GDM1 (cell line): ENCODE measurements around the gene SLC26A9.
"Not testable (repeated sequence)": the region's sequence is repeated elsewhere in the genome, so short reads cannot be mapped to it uniquely, and the experiment has no call there.

Experiments used
- DNase-seq: peaks from one replicate; lab custom pipeline; 2025; lab: John Stamatoyannopoulos, UW

The SLC26A9 gene

GRCh38 chr1:205889706-205890105 lies 53.5 kb downstream of the SLC26A9 start:
- DNase-seq, result not testable (repeated sequence)

- not testable (repeated sequence) for DNase-seq
Observed at GRCh38 chr1:205889006-205889405, 54.2 kb downstream of the SLC26A9 start.

- DNase-seq, result no peak
Observed at GRCh38 chr1:205883792-205884191, 59.5 kb downstream of the SLC26A9 start.

- no peak for DNase-seq
Observed at GRCh38 chr1:205880923-205881322, 62.3 kb downstream of the SLC26A9 start.

GRCh38 chr1:205879974-205880373 lies 63.3 kb downstream of the SLC26A9 start:
- DNase-seq, result no peak

- DNase-seq, result no peak
Observed at GRCh38 chr1:205878026-205878425, 65.2 kb downstream of the SLC26A9 start.

GRCh38 chr1:205873148-205873547 lies 70.1 kb downstream of the SLC26A9 start:
- not testable (repeated sequence) for DNase-seq

- no peak for DNase-seq
Observed at GRCh38 chr1:205870236-205870635, 73.0 kb downstream of the SLC26A9 start.
